ENCODE measurements around the gene OAT.

GRCh38 chr10:124418726-124419501 is at the start of gene OAT:
- TF ChIP-seq USF2 (IDR thresholded peaks at IDR 0.05) = no peak
- TF ChIP-seq CTCF (IDR thresholded peaks at IDR 0.05) = no peak
- TF ChIP-seq PBX3 (IDR thresholded peaks at IDR 0.05) = no peak
- peak; percentile 98 for TF ChIP-seq POLR2A (IDR thresholded peaks at IDR 0.05; ENCODE audit: low read length)
- TF ChIP-seq KDM5A (IDR thresholded peaks at IDR 0.05) = no peak
- TF ChIP-seq EHMT2 (IDR thresholded peaks at IDR 0.05; ENCODE audit: low read depth) = no peak

Data from A549 (cell line).